AG09309 (cell line): ENCODE data around the gene MAD1L1.

Source experiments
- DNase-seq: peaks from one replicate; pipeline ENCODE4 v3.0.0-alpha.2; 2010; ENCODE audit warnings: low read depth
- H3K4me3 ChIP-seq: 2 replicates; pipeline ENCODE4 v1.5.1; 2011; ENCODE audit warnings: mild to moderate bottlenecking, low read depth, low read length, moderate library complexity; ENCODE audit not compliant: control insufficient read depth
- CTCF ChIP-seq: IDR thresholded peaks from 2 replicates; pipeline ENCODE4 v1.5.1; 2011; ENCODE audit warnings: mild to moderate bottlenecking, low read depth, low read length, inconsistent platforms; ENCODE audit not compliant: insufficient read depth, control insufficient read depth; ENCODE audit errors: missing control alignments

Gene MAD1L1

DNA sequence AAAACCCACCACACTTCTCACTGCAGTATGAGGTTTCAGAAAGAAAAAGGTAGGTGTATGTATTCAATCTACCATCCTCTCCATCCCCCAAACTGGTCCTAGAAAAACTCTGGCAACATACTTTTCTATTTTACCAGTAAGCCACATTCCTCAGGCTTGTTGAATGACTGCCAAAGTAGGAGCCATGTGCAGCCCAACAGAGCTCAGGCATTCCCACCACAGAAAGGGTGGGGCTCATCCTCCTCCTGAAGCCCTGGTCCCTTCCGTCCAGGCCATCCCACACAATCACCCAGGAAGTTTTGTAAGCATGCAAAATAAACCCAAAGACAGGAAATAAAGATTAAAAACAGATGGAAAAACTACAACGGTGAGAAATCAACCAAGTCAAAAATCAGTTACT is 57.2 kb downstream of the MAD1L1 start:
- no peak overlapping the region for H3K4me3 ChIP-seq
- peak; percentile 98 for DNase-seq
- no peak for TF ChIP-seq CTCF

DNA sequence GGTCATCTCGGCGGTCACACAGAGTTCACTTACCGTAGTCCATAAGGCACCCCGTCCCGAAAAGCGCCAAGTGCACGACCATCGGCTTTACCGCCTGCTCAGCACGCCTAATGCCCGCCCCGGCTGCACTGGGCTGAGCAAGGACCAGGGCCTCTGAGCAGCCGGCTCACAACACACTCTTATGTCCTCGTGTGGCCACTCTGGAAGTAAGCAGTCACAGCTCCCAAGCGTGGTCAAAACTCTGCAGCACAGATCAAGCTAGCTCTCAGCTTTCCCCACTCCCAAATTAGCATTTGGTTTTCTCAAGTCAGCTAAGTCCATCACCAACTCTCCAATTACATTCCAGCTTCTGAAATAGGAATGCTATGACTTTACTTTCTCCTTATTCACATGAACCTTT is 57.7 kb downstream of the MAD1L1 start:
- no peak for DNase-seq
- no peak overlapping the region for H3K4me3 ChIP-seq
- no peak for TF ChIP-seq CTCF

DNA sequence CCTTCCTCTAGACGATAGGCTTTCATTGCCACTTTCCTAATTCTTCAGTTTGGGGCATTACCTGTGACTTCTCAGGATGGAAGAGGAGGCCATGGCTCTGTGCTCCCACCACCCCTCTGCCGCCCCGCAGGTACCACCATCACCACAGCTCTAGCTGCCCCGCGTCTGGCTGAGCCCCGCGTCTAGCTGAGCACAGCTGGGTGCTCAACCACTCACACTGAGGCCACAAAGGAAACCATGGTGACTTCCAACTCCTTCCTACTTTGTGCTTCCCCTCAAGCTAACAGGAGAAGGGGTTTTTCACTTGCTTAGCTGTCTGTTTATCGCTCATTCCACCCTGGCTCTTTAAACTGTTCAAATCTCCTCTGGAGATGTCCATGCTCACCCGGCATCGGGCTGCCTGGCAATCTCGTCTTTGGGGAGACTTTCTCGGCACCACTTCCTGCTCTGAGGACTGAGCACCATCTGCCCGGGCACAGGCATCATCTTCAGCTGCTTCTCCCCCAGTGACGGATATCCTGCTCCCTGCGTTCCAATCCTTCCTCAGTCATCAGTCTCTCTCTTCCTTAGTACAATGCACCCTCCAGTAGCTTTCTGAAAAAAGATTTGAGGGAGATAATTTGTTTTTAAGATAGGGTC is 59.4 kb downstream of the MAD1L1 start:
- DNase-seq: no peak
- H3K4me3 ChIP-seq: no peak overlapping the region
- no peak for TF ChIP-seq CTCF

GRCh38 chr7:2172311-2173188 is 60.2 kb downstream of the MAD1L1 start:
- no peak overlapping the region for H3K4me3 ChIP-seq
- TF ChIP-seq CTCF: no peak
- DNase-seq: peak; percentile 25

DNA sequence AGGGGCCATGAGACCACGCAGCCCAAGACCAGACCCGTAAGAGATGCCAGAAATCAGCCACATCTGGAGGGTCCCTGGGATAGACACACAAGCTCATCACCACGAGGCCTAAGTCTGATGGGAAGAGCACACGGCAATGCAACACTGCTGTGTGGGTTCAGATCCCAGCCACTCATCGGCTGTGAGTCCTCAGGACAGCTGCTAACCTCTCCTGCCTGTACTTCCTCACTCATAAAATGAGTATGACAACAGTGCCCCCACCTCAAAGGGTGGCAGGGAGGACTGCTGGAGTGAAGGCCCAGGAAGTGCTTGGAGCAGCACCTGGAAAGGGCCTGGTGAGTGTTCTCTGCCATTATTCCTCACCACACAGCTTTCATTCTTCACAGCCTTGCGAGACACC is 60.9 kb downstream of the MAD1L1 start:
- H3K4me3 ChIP-seq: no peak overlapping the region

More for the DNA sequence above, 60.9 kb downstream of the MAD1L1 start:
- no peak for DNase-seq
- no peak for TF ChIP-seq CTCF
